ENCODE results near the gene MACROD2. TPM values are rescaled to one million over a fixed set of nuclear protein-coding genes. Genes with fewer than 3 reads are reported as not detected.

The MACROD2 gene
- polyA plus RNA-seq, 5 donors, result 5.3 to 8.3 (median 8.1) TPM

DNA sequence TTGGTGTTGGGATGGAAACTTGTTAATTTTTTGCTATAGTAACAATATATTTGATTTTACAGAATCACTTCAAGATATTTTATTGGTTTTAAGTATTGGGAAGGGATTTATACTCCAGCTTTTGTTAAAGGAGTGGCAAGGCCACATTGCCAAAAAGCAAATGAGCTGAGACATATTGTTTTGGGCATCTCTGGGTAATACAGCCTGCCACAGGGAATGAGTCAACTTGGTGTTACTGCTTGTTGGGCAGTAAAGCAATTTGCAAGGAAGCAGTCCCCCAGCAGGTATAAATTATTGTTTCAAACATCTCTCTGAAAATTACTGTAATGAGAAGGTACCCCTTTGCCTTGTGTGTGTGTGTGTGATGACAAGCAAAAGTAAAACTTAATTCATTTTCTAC, 1210.4 kb downstream of the MACROD2 start:
- no peak for DNase-seq

DNA sequence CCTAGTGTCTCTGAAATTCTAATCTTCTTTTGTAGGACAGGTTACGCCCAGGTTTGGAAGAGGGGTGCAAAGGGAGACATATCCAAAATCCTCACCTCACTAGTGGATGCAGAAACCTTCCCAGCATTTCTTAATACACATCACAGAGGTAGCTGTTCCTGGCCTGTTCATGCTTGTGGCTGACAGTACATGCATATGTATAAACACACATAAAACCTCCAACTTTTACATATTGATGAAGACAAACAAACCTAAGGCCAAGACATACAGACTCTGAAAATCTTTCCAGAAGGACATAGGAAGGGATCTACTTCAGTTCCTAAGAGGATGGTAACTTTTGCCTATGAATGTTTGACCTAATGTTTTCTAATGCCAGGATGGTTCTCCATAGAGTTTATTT, 1214.2 kb downstream of the MACROD2 start:
- no peak for DNase-seq

DNA sequence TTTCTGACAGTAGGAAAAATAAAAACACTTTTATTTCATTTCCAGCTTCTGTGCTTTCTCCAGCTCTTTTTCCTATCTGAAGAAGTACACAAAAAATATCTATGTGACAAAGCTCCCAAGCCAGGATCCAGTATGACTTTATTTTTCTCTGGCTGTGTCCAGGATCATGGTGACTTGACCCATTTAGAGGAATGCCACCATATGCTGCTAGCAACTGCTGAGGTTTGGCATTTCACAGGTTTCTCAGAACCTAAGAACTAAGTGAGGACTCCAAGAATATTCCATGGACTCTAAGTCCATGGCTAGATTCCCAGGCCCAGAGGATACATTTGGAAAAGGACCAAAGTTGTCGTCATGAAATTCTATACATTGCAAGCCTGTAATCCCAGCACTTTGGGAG, 1218.7 kb downstream of the MACROD2 start:
- DNase-seq, result no peak

DNA sequence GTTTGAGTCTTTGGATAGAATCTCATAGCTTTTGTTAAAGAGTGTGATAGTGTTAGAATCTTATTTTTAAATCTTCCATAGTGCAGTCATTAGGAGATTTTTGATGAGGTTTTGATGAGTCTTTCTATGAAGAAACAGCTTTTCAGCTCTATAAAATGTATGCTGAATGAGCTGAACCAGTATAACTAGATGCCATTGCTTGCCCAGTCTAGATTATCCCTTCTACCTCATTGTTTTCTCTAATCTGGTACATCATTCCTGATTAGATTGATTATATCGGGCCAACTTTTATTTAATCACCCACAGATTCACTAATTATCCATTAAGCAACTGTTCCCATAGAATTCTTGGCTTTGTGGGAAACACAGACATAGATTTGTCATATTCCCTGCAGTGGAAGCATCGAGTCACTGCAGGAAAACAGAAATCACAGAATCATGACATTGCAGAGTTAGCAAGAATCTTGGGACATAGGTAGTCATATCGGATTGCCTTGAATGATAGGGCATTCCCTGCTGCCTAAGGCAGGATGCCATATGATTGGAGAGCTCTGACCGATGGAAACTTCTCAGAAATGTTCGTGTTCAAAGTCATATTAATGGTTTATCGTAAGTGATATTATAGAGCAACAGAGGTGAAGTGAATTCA, 1224.8 kb downstream of the MACROD2 start:
- no peak for DNase-seq

DNA sequence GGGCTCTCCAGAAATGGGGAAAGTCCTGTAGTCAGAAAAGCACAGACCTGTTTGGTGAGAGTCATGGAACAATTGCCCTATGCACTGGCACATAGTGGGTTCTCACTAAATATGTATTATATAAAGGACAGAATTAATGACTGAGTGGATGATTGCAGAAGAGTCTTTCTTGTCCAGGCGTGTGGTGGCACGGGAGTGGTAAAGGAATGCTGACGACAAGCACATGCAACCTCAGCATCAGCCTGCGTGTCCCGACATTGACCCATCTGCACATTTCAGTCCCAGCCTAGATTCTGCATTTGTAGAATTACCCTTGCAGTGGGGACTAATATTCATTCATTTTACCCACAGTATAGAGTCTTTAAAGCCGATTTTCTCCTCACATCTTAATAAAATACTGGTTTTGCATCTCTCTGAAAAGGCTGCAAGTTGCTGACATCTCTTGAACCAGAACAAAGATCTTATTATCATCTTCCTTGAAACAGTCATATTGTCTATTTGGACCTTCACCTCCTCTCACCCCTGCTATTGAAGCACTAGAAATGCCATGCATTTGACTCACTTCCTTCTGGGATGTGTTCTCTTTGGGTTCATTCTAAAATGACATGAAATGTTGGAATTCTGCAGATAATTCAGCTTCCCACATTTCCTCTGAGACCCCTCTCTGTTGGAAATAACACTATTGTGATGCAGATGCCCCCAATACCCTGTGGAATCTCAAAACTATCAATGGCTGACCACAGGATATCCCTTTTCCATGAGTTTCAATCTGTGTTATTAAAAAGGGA, 1225.7 kb downstream of the MACROD2 start:
- DNase-seq, result no peak

DNA sequence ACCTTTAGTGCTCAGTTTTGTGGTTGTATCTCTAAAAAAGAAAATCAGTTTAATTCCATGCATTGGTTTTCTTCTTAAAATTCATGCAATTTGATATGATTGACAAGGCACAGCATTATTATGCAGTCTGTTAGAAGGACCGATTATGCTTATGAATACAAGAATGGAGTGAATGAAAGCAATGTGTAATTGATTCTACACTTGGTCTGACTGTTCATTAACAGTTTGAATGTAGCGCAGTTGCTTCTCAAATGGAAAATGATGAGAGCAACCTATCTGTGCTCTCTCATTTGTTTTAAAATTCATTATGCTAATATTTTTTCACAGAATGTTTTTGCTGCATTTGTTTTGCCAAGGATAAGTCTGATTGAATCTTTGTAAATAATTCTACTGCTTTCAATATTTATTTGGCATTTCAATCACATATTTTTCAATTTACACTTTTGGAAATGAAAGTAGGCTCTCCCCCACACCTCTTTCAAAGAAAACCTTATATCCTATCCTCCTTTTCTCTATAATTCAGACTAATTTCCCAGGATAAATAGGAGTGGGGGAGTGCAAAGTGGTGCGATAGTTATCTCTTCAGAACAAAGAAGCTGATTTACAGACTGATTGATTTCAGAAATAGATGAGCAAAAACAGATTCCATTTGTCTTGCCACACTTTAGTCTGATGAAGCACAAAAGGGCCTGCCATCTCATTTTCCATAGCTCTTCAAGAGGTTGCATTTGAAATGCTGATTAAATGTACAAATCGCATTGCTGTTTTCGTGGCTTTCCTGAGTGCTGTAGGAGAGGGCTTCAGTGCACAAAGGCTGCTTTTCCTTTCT, 1227.4 kb downstream of the MACROD2 start:
- no peak for DNase-seq

DNA sequence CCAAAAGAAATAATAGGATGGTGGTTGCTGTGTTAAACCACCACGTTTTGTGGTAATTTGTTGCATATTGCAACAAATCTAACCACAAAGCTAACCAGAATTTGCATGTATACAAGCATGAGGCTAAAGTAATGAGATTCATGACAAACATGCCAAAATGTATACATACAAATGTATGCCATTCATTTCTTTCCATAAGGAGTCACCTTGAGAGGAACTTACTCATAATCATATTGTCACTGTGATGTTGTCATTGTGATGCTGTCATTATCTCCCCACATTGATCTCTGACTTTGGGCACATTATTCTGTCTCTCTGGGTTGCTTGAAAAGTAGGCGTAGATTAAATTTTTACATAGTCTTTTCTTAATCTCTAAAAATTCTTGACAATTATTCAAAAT, 1228.9 kb downstream of the MACROD2 start:
- no peak for DNase-seq

DNA sequence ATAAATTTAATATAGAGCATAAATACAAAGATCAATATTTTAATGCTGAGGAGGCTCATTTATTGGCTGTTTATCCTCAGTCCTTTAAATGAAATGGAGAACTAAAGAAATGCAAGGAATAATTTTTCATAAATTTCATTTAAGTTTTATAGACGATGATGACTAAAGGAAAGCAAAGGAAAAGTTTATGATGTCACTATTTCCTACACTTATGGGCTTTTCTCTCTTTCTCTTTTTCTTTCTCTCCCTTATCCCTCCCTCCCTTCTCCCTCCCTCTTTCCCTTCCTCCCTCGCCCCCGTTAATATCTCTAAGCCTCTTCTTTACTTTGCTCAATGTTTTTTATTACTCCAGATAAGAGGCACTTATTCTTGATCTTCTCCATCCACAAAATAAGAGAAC, 1231.8 kb downstream of the MACROD2 start:
- DNase-seq, result no peak

DNA sequence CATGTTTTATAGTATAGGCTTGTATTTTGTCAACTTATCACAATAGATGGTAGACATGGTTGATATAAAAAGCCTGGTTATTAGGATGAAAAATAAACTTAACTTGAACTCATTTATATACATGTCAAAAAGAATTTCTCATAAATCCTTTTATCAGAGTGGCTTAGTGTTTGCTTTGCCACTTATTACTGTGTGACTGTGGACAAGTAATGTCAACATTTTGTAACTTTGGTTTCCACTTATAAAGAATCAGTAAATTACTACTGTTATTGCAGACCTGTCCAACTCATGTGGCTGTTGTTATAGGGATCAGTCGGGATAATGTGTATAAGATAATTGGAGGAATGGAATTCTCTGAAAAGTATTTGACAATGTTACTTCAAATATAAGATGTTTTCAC, 1236.9 kb downstream of the MACROD2 start:
- no peak for DNase-seq

DNA sequence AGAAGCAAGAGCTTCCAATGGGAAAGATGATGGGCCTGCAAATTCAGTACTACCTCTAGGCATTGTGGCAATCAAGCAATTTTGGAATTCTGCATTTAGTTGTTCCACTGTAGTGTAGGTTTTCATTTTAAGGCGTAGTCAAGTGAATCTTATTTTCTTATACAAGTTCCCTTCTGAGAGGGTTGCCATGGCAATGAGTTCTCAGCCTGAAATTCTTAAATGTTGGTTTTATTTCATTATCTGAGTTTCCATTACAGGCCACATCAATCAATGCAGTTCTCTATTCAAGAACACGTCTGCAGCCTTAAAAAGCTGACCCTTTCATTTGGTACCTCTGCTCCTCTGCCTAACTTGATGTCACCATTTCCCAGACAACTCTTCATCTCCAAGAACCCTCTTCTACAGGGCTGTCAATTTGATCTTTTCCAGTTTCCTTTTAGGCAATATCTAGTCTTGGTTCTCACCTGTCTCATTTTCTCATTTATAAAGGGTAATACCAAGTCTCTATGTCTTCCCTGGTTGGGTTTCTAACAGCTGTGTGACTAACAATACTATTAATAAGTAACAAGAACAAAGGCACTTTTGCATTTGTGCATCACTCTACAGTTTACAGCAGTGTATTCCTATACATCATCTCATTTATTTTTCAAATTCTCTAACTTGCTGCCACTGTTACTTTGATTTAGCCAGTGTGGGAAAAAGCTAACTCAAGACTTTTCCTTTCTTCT, 1240.3 kb downstream of the MACROD2 start:
- DNase-seq, result no peak

DNA sequence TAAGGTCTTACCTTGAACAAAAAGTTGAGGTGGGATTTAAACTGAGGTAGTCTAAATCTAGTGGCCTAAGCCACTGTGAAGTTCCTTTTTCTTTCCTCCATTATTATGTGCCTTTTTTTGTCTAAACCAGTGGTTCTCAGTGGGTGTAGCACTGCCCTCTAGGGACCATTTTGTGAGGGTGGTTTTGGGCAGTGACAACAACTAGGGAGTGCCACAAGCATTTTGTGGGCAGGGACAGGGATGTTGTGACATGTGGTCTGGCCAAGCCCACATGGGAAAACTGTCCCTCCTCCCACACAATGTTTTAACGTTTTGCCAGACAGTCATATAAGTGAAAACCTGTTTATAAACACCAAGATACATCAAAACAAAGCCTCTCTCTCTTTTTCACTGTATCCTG, 1241.5 kb downstream of the MACROD2 start:
- no peak for DNase-seq

DNA sequence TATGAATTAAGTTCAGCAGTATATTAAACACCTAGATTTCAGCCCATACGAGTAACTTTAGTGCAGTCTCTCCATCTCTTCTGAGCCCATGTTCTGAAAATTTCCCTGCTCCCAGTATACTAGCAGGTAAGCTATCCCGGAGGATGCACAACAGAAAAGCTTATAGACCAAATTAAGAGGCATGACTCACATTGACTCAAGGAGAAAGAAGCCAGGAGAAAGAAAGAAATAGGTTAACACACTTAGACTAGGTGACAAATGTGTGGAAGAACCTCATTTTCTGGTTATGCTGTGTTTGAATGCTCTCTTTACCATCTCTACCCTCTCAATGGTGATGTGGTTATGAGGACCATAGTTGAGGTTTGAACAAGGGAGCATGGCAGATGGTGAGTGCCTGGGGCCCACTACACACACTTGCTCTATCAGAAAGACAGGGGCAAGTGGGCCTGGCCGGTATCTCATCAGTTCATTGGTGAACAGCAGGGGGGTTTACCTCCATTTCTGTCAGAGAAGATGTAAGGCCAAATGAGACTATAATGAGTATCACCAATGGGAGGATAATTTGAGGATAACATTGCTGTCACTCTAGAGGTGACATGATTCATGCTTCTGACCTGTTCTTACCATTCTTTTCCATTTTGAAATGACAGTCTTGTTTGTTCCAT, 1244.4 kb downstream of the MACROD2 start:
- no peak for DNase-seq

DNA sequence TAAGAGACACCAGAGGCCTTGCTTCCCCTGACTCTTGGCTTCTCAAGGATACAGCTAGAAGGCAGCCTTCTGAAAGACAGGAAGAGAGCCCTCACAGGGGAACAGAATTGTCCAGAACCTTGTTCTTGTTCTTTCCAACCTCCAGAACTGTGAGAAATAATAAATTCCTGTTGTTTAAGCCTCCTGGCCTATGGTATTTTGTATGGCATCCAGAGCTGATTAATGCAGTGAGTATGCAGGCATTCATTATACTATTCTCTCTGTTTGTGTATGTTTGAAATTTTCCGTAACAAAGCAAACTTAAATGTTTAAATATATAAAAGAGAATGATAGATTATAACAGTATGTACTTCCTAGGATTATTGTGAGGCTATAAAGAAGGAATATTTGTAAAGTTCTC, 1245.5 kb downstream of the MACROD2 start:
- no peak for DNase-seq

DNA sequence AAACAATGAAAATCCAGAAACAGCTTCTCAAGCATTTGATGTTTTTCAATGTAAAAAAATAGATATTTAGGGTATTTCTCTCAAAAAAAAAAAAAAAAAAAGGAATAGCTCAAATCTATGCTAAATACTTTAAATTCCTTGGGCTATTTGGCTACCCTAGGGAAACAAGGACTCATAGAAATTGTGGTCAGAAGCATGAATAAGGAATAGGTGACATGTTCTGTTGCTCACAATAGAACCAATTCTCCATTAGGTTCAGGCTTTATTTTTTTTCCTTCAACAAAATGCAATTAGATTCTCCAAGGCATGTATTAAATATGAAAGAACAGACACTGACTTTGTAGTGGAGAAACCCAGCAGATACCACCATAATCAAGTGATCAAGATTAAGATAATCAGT, 1246.4 kb downstream of the MACROD2 start:
- DNase-seq, result no peak

DNA sequence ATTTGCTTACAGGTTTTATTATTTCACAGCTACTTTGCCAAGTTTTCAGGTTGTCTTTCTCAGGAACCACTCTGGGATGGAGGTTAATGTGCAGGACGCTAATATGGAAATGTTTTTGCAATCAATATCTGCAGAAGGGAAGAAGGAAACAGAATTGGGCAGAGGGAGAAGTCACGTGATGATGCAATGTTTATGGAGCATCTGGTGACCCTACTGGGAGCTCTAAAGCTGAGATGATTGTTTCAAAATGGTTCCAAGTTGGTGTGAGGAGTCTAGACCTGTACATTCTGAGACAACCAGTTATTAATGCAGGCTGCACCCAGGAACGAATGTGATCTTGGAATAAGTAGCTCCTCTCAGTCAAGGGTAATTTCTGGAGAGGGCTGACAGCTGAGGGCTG, 1247.5 kb downstream of the MACROD2 start:
- no peak for DNase-seq

DNA sequence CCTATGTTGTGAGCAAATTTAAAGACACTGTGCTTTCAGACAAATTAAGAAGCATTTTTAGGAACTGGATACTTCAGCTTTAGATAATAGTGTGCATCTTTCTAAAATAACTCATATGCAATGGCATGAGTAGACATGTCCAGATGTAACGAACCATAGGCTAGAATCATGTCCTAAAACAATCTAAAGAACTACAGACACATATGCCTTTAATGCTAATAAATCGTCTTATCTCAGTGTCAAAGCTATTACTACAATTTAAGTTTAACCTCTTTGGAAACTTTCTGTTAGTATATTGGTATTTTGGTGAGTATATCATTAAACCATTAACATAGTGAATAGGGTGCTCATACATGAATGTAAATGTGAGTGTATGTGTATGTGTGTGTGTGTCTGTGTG, 1250.6 kb downstream of the MACROD2 start:
- DNase-seq, result no peak

DNA sequence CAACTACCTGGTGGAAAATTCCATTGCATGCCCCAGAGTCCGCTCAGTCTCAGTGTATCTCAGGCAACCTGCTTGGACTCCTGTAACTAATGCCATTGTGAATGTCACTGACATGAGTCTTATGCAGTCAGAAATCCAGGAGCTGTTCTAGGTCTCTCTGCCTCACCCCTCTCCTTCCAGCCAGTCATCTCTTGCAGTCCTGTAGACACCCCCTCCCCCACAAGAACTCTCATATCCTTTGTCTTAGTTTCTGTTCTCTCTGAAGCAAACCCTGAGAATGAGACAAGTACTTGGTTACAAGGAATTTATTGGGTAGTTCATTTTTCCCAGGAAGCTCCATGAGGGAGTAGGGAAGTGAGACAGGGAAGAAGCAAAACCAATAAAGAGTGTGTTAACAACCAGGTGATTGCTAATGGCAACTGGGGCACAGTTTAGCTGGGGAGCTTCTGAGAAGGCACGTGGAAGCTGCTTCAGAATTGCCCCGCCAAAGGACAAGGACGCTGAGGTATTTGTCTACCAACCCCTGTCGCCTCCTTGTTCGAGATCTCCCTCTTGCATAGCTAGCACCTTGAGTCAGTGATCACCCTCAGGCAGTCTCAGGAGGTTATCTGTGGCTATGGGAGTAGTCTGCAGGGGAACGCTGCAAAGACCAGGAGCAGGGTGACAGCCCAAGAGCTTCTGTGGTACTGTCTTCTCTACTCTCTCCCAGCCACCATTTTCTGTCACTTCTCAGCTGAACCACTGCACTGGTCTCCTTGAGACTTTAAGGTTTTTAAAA, 1253.5 kb downstream of the MACROD2 start:
- no peak for DNase-seq

DNA sequence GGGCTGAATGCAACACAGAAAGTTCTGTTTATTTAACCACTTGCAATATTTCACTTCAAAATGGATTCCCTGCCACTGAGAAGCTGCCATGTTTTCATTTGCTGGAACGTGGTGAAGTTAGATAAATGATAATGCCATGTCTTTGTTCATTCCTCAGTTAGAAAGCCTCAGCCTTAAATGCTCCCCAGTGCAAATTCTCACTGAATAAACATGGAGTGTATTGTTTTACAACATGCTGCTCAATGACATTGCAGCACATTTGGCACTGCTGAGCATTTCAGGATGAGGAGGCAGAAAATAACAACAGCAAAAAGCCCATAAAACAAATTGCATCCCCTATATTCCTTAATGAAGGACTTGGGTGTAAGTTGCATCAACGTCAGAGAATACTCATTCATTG, 1255.9 kb downstream of the MACROD2 start:
- DNase-seq, result no peak

DNA sequence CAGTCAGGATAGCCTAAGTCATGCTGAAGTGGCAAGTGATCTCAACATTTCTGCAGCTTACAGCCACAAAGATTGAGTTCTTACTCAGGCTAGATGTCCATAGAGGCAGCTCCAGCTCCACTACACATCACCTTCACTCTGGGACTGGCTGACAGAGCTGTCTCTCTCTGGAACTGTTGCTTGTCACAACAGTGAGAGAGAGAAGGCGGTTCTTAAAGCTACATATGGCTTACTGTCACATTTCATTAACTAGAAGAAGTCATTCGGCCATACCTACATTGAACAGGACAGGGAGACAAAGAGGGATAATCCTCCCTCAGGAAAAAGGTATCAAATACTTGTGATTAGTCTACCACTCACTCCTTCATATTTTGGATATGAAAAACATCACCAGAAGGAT, 1257.0 kb downstream of the MACROD2 start:
- no peak for DNase-seq

DNA sequence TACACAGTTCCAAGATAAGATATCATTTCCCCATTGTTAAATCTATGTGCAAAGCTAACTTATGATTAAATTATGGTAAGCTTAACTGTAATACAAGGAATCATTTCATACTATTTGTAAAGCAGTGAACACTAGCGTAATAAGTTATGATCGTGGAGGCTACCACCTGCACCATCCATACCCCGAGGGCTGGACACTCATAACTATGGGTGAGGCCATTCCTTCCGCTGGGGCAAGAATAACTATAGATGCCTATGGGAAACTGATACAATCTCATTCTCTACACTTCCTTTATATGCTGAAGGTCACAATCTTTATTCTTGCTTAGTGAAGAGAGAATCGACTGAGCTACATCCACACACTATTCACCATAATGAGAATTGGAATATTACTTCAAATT, 1258.1 kb downstream of the MACROD2 start:
- no peak for DNase-seq
